Body of pancreas (tissue), 4 donors: ENCODE results near the gene CCDC60. TPM values are rescaled to one million over a fixed set of nuclear protein-coding genes. Genes with fewer than 3 reads are reported as not detected.

Experiments used
- ATAC-seq: fragments of 150-250 bp; one replicate; pipeline ENCODE4 v1.9.1; 2016
- DNase-seq, 4 donors: peaks; one replicate each; pipeline ENCODE4 v3.0.0-alpha.2; 2019
- H3K27ac ChIP-seq, 4 donors: fragments of 200-600 bp; sonication (generic); 1 replicate in 3 of 4; 2 replicates in 1 of 4; pipeline versions ENCODE4 v1.5.1 to v1.6.1; 2016 to 2019; ENCODE audit warnings: mild to moderate bottlenecking in 1 of 4, mixed read lengths in 1 of 4, moderate library complexity in 1 of 4
- H3K27me3 ChIP-seq, 2 donors: fragments of 200-600 bp; sonication (generic); one replicate each; pipeline ENCODE4 v1.6.0; 2016; ENCODE audit warnings: mild to moderate bottlenecking in 1 of 2
- H3K36me3 ChIP-seq, 2 donors: fragments of 200-600 bp; sonication (generic); replicated peaks in 1 of 2; 2 replicates each; pipeline ENCODE4 v1.5.1; 2016; ENCODE audit warnings: low read depth in 2 of 2; ENCODE audit not compliant: insufficient read depth in 1 of 2
- H3K4me1 ChIP-seq: fragments of 200-600 bp; sonication (generic); one replicate; pipeline ENCODE4 v1.6.0; 2016
- H3K4me3 ChIP-seq, 2 donors: fragments of 200-600 bp; sonication (generic); 1 replicate in 1 of 2; 2 replicates in 1 of 2; pipeline ENCODE4 v1.5.1; 2016 to 2019
- H3K9me3 ChIP-seq, 3 donors: fragments of 200-600 bp; sonication (generic); 1 replicate in 2 of 3; 2 replicates in 1 of 3; pipeline ENCODE4 v1.5.1; 2016
- CTCF ChIP-seq, 7 experiments: fragments of 450-650 bp in 4 of 7; fragments of 200-600 bp in 3 of 7; sonication (generic) in 3 of 7; IDR thresholded peaks; one replicate each; pipeline ENCODE4 v1.5.1; 2016 to 2019; ENCODE audit warnings: antibody characterized with exemption in 7 of 7
- POLR2A ChIP-seq, 3 donors: fragments of 450-650 bp; IDR thresholded peaks; one replicate each; pipeline ENCODE4 v1.6.1; 2016; ENCODE audit warnings: antibody characterized with exemption in 3 of 3, mild to moderate bottlenecking in 2 of 3
- WGBS, 2 donors: methylation state at CpG; one replicate each; pipeline ENCODE4 v1.1.5; 2017; 5-methylcytosine and 5-hydroxymethylcytosine counted together
- intact Hi-C: fragments of 100-400 bp; cut with DNase I; formaldehyde crosslinking; loops from one replicate; pipeline ENCODE4 v1.15.1; 2023
- total RNA-seq, 2 donors: library from RNA; depleted of rRNA; stranded (reverse); fragments of >200 nt; gene quantifications; one replicate each; pipeline ENCODE4 v1.1.0, GENCODE V29; 2016

The CCDC60 gene
- not detected for total RNA-seq

- ATAC-seq (no peak), DNase-seq (peak in 3 of 4 donors; percentile 12 to 22 (median 14))
- no peak within 1 kb of the TSS for H3K4me3 ChIP-seq
Observed at GRCh38 chr12:119334430-119335170, at the start of gene CCDC60. TSS of gene CCDC60 (plus strand) at chr12:119334729. CDS start at chr12:119335177, 448 bp downstream.

GRCh38 chr12:119288576-119288975, 46.0 kb upstream of the CCDC60 start:
- ATAC-seq (no peak), DNase-seq (no peak)
- no peak overlapping the region for H3K27ac ChIP-seq
- intact Hi-C loops: no loop called here
- TF ChIP-seq POLR2A (IDR thresholded peaks at IDR 0.05) (no peak), CTCF (IDR thresholded peaks at IDR 0.05) (no peak)
- no peaks in the 10 kb centered on the region for H3K27me3 ChIP-seq
- WGBS, 2 donors: 61 to 73% methylated on average over 11 of the region's 11 CpGs
- peaks cover 0 to 3% (median 0%) of the 10 kb centered on the region in 3 donors for H3K9me3 ChIP-seq
- no peaks in the 10 kb centered on the region for H3K4me1 ChIP-seq
- no peaks in the 10 kb centered on the region for H3K36me3 ChIP-seq
- H3K4me3 ChIP-seq: no peak overlapping the region

More at GRCh38 chr12:119334430-119335170, at the start of gene CCDC60:
- Histone ChIP-seq H3K9me3 (no peaks in the 10 kb centered on the region), H3K36me3 (no peaks in the 10 kb centered on the region), H3K4me1 (no peaks in the 10 kb centered on the region), H3K27ac (no peak within 1 kb of the TSS), H3K27me3 (no peaks in the 10 kb centered on the region)
- WGBS, 2 donors: 12 to 17% methylated on average over 21 to 26 of the region's 26 CpGs
- intact Hi-C loops: no loop called here
- TF ChIP-seq CTCF (IDR thresholded peaks at IDR 0.05) (no peak), POLR2A (IDR thresholded peaks at IDR 0.05) (no peak)

GRCh38 chr12:119292893-119293630, 41.5 kb upstream of the CCDC60 start:
- Histone ChIP-seq H3K27ac (no peak overlapping the region), H3K36me3 (no peaks in the 10 kb centered on the region), H3K27me3 (no peaks in the 10 kb centered on the region), H3K4me3 (no peak overlapping the region), H3K4me1 (no peaks in the 10 kb centered on the region), H3K9me3 (no peaks in the 10 kb centered on the region)
- WGBS, 2 donors: 39 to 65% methylated on average over 5 to 6 of the region's 6 CpGs
- intact Hi-C loops: no loop called here
- ATAC-seq: no peak
- no peak for DNase-seq
- TF ChIP-seq CTCF (IDR thresholded peaks at IDR 0.05): no peak
- TF ChIP-seq POLR2A (IDR thresholded peaks at IDR 0.05): no peak

GRCh38 chr12:119294211-119294610, 40.3 kb upstream of the CCDC60 start:
- Histone ChIP-seq H3K9me3 (no peaks in the 10 kb centered on the region), H3K36me3 (no peaks in the 10 kb centered on the region), H3K4me3 (no peak overlapping the region), H3K27me3 (no peaks in the 10 kb centered on the region), H3K4me1 (no peaks in the 10 kb centered on the region), H3K27ac (no peak overlapping the region)
- intact Hi-C loops: no loop called here
- TF ChIP-seq POLR2A (IDR thresholded peaks at IDR 0.05) (no peak), CTCF (IDR thresholded peaks at IDR 0.05) (no peak)
- 33 to 39% methylated on average over 5 of the region's 5 CpGs for WGBS, 2 donors
- DNase-seq (no peak), ATAC-seq (no peak)
